Lower leg skin (tissue), 3 donors: ENCODE measurements around the gene RLN3.

Experiments used
- CTCF ChIP-seq, 3 donors: fragments of 450-650 bp; IDR thresholded peaks; one replicate each; pipeline ENCODE4 v1.5.1; 2016; ENCODE audit warnings: antibody characterized with exemption in 3 of 3, mild to moderate bottlenecking in 3 of 3, moderate library complexity in 2 of 3
- POLR2A ChIP-seq, 2 donors: fragments of 450-650 bp; IDR thresholded peaks; one replicate each; pipeline ENCODE4 v1.6.1; 2016 to 2017; ENCODE audit warnings: antibody characterized with exemption in 2 of 2, mild to moderate bottlenecking in 1 of 2, moderate library complexity in 1 of 2

GRCh38 chr19:14019100-14019499 is 8.8 kb upstream of the RLN3 start:
- TF ChIP-seq POLR2A (IDR thresholded peaks at IDR 0.05) (no peak), CTCF (IDR thresholded peaks at IDR 0.05) (no peak)
